ENCODE measurements around the gene KRT7. TPM values are rescaled to one million over a fixed set of nuclear protein-coding genes. Genes with fewer than 3 reads are reported as not detected.

Gene KRT7
- 4,163 to 5,096 TPM (median 4,633 TPM) in 5 replicates for total RNA-seq (2022; extraction: Qiagen RNA extraction; ENCODE audit: low read depth)

DNA sequence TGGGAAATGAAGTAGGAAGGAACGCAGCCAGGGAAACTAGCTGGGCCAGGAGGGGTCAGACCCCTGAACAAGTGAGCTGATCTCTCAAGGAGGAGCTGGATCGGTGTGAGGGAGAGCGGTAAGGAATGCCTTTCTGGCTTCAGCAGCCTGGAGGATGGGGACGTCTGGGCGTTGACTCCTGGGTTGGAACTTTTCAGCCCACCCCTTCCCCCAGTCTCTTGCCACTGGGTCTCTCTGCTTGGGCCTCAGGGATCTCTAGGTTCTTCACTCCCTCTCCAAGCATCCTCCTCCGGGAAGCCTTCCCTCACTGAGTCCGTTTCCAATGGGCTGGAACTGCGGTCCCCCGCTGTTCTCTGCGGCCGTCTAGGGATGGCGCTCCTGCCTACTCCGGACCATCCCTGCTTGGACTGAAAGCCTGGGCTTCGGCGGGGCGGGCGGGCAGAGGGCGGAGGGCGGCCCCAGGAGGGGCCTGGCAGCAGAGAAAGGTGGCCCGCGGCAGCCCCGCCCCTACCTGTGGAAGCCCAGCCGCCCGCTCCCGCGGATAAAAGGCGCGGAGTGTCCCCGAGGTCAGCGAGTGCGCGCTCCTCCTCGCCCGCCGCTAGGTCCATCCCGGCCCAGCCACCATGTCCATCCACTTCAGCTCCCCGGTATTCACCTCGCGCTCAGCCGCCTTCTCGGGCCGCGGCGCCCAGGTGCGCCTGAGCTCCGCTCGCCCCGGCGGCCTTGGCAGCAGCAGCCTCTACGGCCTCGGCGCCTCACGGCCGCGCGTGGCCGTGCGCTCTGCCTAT lies at the start of gene KRT7:
TSS of gene KRT7 (plus strand) at position 570 of the 788 bp plus-strand sequence. CDS start at position 624, 54 bp downstream.

DNA sequence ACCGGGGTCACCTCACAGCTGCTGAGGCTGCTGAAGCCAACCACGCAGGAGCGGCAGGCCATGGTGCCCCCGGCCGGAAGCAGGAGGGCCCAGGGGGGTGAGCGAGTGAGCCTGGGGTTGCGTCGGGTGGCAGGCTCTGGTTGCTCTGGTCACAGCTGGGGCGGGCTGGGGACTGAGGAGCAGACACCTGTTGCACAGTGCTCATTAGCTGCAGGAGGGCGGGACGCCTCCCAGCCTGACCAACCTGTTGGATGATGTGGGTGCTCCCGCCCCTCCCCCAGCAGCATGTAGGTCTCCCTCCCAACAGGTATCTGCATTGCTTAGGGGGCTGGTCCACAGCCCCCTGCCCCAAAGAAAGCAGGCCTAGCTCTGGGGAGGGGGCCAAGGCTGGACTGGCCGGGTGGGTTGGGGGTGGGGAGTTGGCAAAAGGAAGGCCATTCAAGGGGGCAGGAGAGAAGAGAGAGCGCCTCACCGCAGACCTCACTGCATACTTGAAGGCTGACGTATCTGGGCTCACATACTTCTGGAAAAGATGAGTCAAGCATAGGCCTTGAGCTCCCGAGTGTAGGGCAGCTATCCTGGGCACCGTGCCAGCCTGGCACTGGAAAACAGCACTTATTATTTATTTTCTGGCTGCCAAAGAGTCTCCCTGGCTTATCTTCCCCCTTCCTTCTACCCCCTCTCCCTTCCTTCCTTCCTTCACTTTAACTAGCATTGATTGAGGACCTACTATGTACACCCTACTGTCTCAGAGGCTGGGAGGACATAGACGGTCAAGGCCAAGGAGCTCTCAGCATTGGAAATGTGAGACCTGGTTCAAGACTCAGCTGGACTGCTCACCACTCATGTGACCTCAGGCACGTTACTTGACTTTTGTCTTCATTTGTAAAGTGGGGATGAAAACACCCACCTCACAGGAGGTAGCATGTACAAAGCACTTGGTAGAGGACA lies 40.9 kb upstream of the KRT7 start, which contains the start of gene KRT80:
TSS of gene KRT80 (minus strand) at position 174 of the 951 bp plus-strand sequence. CDS start at position 62, 112 bp downstream.

DNA sequence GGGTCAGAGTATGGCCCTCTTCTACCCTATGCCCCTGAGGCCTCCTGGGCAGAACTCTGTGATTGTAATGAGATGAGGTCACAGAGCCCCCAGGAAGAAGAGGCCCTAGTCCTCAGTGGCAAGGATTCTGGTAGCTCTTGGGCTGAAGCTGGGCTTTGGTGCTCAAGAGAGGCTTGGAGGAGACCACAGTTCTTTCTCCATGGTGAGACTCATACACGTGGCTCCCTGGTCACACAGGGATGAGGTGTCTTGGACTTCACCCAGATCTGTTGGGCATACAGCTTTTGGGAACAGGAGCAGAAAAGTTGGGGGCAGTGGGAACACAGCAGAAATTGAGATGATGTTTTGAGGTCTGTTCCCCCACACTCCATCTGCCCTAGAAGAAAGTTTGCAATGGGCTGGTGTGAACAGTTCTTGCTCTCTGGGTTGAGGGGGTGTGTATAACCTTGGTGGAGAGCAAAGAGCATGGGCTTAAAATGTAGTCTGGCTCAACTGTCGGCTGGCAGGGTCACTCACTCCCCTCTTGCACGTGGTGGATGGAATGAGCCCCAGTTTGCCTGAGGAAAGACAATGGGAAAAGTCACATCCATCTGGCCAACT lies 41.6 kb downstream of the KRT7 start, which contains the start of gene KRT86:
TSS of gene KRT86 (plus strand) at position 125 of the 600 bp plus-strand sequence. CDS start 27,272 bp downstream, outside the sequence.

DNA sequence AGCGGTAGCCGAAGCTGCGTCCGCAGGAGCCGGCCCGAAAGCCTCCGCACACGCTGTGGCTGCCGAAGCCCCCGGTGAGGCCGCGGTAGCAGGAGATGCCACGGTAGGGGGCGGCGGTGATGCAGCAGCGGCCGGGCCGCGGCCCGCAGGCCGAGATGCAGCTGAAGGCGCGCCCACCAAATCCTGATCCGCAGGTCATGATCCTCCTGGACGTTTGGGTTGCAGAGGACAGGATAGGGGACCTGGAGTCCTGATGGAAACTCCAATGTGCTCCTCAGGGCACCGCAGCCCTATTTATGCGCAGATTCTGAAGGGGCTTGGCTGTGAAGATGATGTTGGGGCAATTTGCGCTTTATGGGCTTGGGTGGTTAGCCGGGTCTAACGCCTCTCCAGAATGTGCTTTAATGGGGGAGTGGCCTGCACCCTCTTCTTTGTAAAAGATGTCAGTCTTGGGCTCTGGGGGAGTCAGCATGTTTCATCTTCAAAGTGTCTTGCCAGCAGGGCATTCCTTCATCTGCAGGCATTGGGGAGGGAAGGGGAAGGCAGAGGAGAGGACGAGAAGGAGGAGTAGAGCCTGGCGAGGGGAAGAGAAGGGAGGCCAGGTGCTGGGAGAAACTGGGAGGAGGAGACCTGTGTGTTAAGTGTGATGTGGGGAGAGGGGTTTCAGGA lies 58.4 kb downstream of the KRT7 start, which contains the start of gene KRT81:
TSS of gene KRT81 (minus strand) at position 268 of the 669 bp plus-strand sequence. CDS start at position 199, 69 bp downstream.

Other genes starting within 250 kb of the KRT7 start
- 0.51 to 1.6 TPM (median 0.65 TPM) in 5 replicates for gene TAMALIN, start 226.3 kb upstream of the KRT7 start, total RNA-seq (2022; extraction: Qiagen RNA extraction; ENCODE audit: low read depth)
- 27.6 to 42.9 TPM (median 35.0 TPM) in 5 replicates for gene NR4A1, start 181.8 kb upstream of the KRT7 start, total RNA-seq (2022; extraction: Qiagen RNA extraction; ENCODE audit: low read depth)
- gene ATG101, start 163.3 kb upstream of the KRT7 start, total RNA-seq (2022; extraction: Qiagen RNA extraction; ENCODE audit: low read depth), result 82.9 to 97.4 TPM (median 95.0 TPM) in 5 replicates
- gene SMIM41, start 153.5 kb upstream of the KRT7 start, total RNA-seq (2022; extraction: Qiagen RNA extraction; ENCODE audit: low read depth), result not detected in 5 replicates
- 30.3 to 43.4 TPM (median 36.8 TPM) in 5 replicates for gene KRT80, start 41.2 kb upstream of the KRT7 start, total RNA-seq (2022; extraction: Qiagen RNA extraction; ENCODE audit: low read depth)
- gene KRT86, start 41.4 kb downstream of the KRT7 start, total RNA-seq (2022; extraction: Qiagen RNA extraction; ENCODE audit: low read depth), result 31.3 to 49.7 TPM (median 45.6 TPM) in 5 replicates
- 3,338 to 4,063 TPM (median 3,935 TPM) in 5 replicates for gene KRT81, start 58.3 kb downstream of the KRT7 start, total RNA-seq (2022; extraction: Qiagen RNA extraction; ENCODE audit: low read depth)
- 2.9 to 7.2 TPM (median 6.3 TPM) in 5 replicates for gene KRT83, start 88.2 kb downstream of the KRT7 start, total RNA-seq (2022; extraction: Qiagen RNA extraction; ENCODE audit: low read depth)
- not detected in 5 replicates for gene KRT85, start 134.2 kb downstream of the KRT7 start, total RNA-seq (2022; extraction: Qiagen RNA extraction; ENCODE audit: low read depth)
- gene KRT84, start 152.4 kb downstream of the KRT7 start, total RNA-seq (2022; extraction: Qiagen RNA extraction; ENCODE audit: low read depth), result not detected in 5 replicates
- not detected in 5 replicates for gene KRT82, start 173.1 kb downstream of the KRT7 start, total RNA-seq (2022; extraction: Qiagen RNA extraction; ENCODE audit: low read depth)
- gene KRT75, start 201.1 kb downstream of the KRT7 start, total RNA-seq (2022; extraction: Qiagen RNA extraction; ENCODE audit: low read depth), result 0.08 to 0.26 TPM (median 0.10 TPM) in 5 replicates
- gene KRT6B, start 218.9 kb downstream of the KRT7 start, total RNA-seq (2022; extraction: Qiagen RNA extraction; ENCODE audit: low read depth), result 0.06 to 0.09 TPM in 2 of 5 replicates, not detected in the others
- not detected in 5 replicates for gene KRT6C, start 240.6 kb downstream of the KRT7 start, total RNA-seq (2022; extraction: Qiagen RNA extraction; ENCODE audit: low read depth)

Measured in A549 treated with GW870086 at 1 μM for 4 hours (cell line).